B cell (primary cell): ENCODE results near the gene ETAA1. TPM values are rescaled to one million over a fixed set of nuclear protein-coding genes. Genes with fewer than 3 reads are reported as not detected.

Experiments
- ATAC-seq: fragments of 200-7000 bp; cut with Tn5 transposase; one replicate; pipeline ENCODE4 v1.10.0; 2021; ENCODE audit warnings: low read depth, mild to moderate bottlenecking, moderate number of reproducible peaks, moderate library complexity
- CTCF ChIA-PET: fragments of 350-600 bp; sonication (Branson Sonifier 250); formaldehyde crosslinking; loops from one replicate; lab custom pipeline; 2021; ENCODE audit warnings: antibody characterized with exemption, inconsistent platforms; lab: Charles Lee
- POLR2A ChIA-PET: fragments of 350-600 bp; sonication (Branson Sonifier 250); formaldehyde crosslinking; loops from one replicate; lab custom pipeline; 2021; ENCODE audit warnings: antibody characterized with exemption; lab: Charles Lee
- DNase-seq: peaks from one replicate; pipeline ENCODE4 v3.0.0; 2013
- H2AFZ ChIP-seq: 2 replicates; pipeline ENCODE4 v1.6.1; 2012; ENCODE audit warnings: mild to moderate bottlenecking, low read depth, low read length; ENCODE audit not compliant: insufficient read depth, poor library complexity, severe bottlenecking
- H3K27ac ChIP-seq, 2 donors: 1 replicate in 1 of 2; 2 replicates in 1 of 2; pipeline ENCODE4 v1.5.1; 2012 to 2013; ENCODE audit warnings: low read length in 2 of 2, mild to moderate bottlenecking in 2 of 2, moderate library complexity in 1 of 2
- H3K27me3 ChIP-seq, 4 experiments: fragments of 200-600 bp in 1 of 4; sonication (generic) in 1 of 4; replicated peaks in 1 of 4; 1 replicate in 2 of 4; 2 replicates in 2 of 4; pipeline versions ENCODE4 v1.6.1 to v1.7.0; 2013 to 2016; ENCODE audit warnings: low read length in 3 of 4, mild to moderate bottlenecking in 2 of 4, mixed read lengths in 1 of 4, moderate library complexity in 1 of 4; ENCODE audit not compliant: insufficient read depth in 4 of 4, control insufficient read depth in 3 of 4; ENCODE audit errors: control extremely low read depth in 1 of 4
- H3K36me3 ChIP-seq, 2 experiments: replicated peaks in 1 of 2; 1 replicate in 1 of 2; 2 replicates in 1 of 2; pipeline versions ENCODE4 v1.6.1 to v1.7.1; 2013; ENCODE audit warnings: low read length in 1 of 2; ENCODE audit not compliant: insufficient read depth in 2 of 2, control insufficient read depth in 1 of 2; ENCODE audit errors: control extremely low read depth in 1 of 2, extremely low read depth in 1 of 2
- H3K4me1 ChIP-seq, 2 donors: fragments of 200-600 bp in 1 of 2; sonication (generic) in 1 of 2; 1 replicate in 1 of 2; 2 replicates in 1 of 2; pipeline versions ENCODE4 v1.5.1 to v1.6.1; 2013 to 2017; ENCODE audit warnings: low read length in 2 of 2; ENCODE audit not compliant: control insufficient read depth in 2 of 2, insufficient read depth in 2 of 2
- H3K4me2 ChIP-seq: replicated peaks from 2 replicates; pipeline ENCODE3; 2012; ENCODE audit warnings: mild to moderate bottlenecking, low read depth, low read length; ENCODE audit not compliant: poor library complexity, severe bottlenecking
- H3K4me3 ChIP-seq, 5 experiments: fragments of 200-600 bp in 1 of 5; sonication (generic) in 1 of 5; 1 replicate in 3 of 5; 2 replicates in 2 of 5; pipeline versions ENCODE4 v1.5.1 to v1.7.0; 2011 to 2016; ENCODE audit warnings: low read length in 4 of 5, mild to moderate bottlenecking in 4 of 5, low read depth in 2 of 5, control low read depth in 1 of 5, moderate library complexity in 1 of 5; ENCODE audit not compliant: insufficient read depth in 1 of 5; ENCODE audit errors: control extremely low read depth in 1 of 5, extremely low read depth in 1 of 5
- H3K79me2 ChIP-seq: fragments of 200-600 bp; sonication (generic); one replicate; pipeline ENCODE4 v1.6.0; 2016; ENCODE audit warnings: low read length; ENCODE audit not compliant: control insufficient read depth, insufficient read depth
- H3K9ac ChIP-seq: fragments of 200-600 bp; sonication (generic); 2 replicates; pipeline ENCODE4 v1.6.1; 2017; ENCODE audit warnings: mild to moderate bottlenecking, low read length, moderate library complexity
- H3K9me3 ChIP-seq, 3 donors: one replicate each; pipeline versions ENCODE4 v1.6.1 to v1.7.1; 2013; ENCODE audit warnings: low read length in 2 of 3; ENCODE audit not compliant: control insufficient read depth in 2 of 3, insufficient read depth in 1 of 3; ENCODE audit errors: control extremely low read depth in 1 of 3
- H4K20me1 ChIP-seq: 2 replicates; pipeline ENCODE4 v1.6.0; 2012; ENCODE audit warnings: mild to moderate bottlenecking, low read length; ENCODE audit not compliant: insufficient read depth, control insufficient read depth, poor library complexity, severe bottlenecking
- H3K27ac Mint-ChIP-seq: one replicate; pipeline ENCODE4 v1.8.0; 2021; ENCODE audit warnings: mixed read lengths
- H3K27me3 Mint-ChIP-seq: one replicate; pipeline ENCODE4 v1.8.0; 2021; ENCODE audit warnings: mixed read lengths
- H3K4me1 Mint-ChIP-seq: one replicate; pipeline ENCODE4 v1.8.0; 2021; ENCODE audit warnings: mixed read lengths
- H3K4me3 Mint-ChIP-seq: one replicate; pipeline ENCODE4 v1.8.0; 2021; ENCODE audit warnings: mixed read lengths
- H3K9me3 Mint-ChIP-seq: one replicate; pipeline ENCODE4 v1.8.0; 2022; ENCODE audit warnings: mixed read lengths; ENCODE audit not compliant: insufficient read depth
- CTCF ChIP-seq: fragments of 200-600 bp; IDR thresholded peaks from one replicate; pipeline ENCODE4 v1.8.0; 2022; ENCODE audit warnings: antibody characterized with exemption, mild to moderate bottlenecking
- EZH2 ChIP-seq: IDR thresholded peaks from 2 replicates; pipeline ENCODE4 v1.6.1; 2012; ENCODE audit warnings: borderline replicate concordance, low read depth, mild to moderate bottlenecking, moderate library complexity, low read length; ENCODE audit not compliant: insufficient read depth, poor library complexity, severe bottlenecking
- WGBS: methylation state at CpG from one replicate; pipeline ENCODE4 v1.1.5; 2013; ENCODE audit warnings: missing lambda C conversion rate; ENCODE audit not compliant: insufficient coverage; 5-methylcytosine and 5-hydroxymethylcytosine counted together
- intact Hi-C: fragments of 100-400 bp; cut with micrococcal nuclease; formaldehyde crosslinking; loops from one replicate; pipeline ENCODE4 v1.10.0; 2022
- polyA plus RNA-seq: library from polyadenylated mRNA; depleted of rRNA; stranded (reverse); fragments of >200 nt; gene quantifications from 2 replicates; pipeline ENCODE4 v1.2.3, GENCODE V29; 2012
- total RNA-seq, 2 donors: library from RNA; stranded (reverse); fragments of 120-200 nt in 1 of 2; gene quantifications; 1 replicate in 1 of 2; 2 replicates in 1 of 2; pipeline versions ENCODE4 v1.2.3 to v1.2.4, GENCODE V29; 2013 to 2022

Gene ETAA1
- total and polyA plus RNA-seq, 2 donors (not counting 1 experiment from before 2014, with no cell fraction given) = 6.2 to 15.3 TPM

GRCh38 chr2:67438337-67438736 is 41.2 kb downstream of the ETAA1 start:
- intact Hi-C loops = no loop called here
- H3K27ac Mint-ChIP-seq = no peak overlapping the region

More at GRCh38 chr2:67438337-67438736, 41.2 kb downstream of the ETAA1 start:
- Histone ChIP-seq H3K27me3 (peaks cover 0 to 6% (median 3%) of the 10 kb centered on the region in 4 experiments), H3K4me3 (no peak overlapping the region), H2AFZ (no peak overlapping the region), H3K79me2 (no peaks in the 10 kb centered on the region), H3K27ac (no peak overlapping the region), H3K4me2 (no peak overlapping the region), H3K4me1 (no peaks in the 10 kb centered on the region), H3K9me3 (peaks cover 0 to 2% (median 1%) of the 10 kb centered on the region in 3 donors), H4K20me1 (no peaks in the 10 kb centered on the region), H3K9ac (no peak overlapping the region), H3K36me3 (no peaks in the 10 kb centered on the region)
- ATAC-seq (no peak), DNase-seq (no peak)
- no peaks in the 10 kb centered on the region for H3K9me3 Mint-ChIP-seq
- no peaks in the 10 kb centered on the region for H3K4me1 Mint-ChIP-seq
- H3K27me3 Mint-ChIP-seq = peaks cover 5% of the 10 kb centered on the region
- CTCF ChIA-PET = no interaction called here
- no peak overlapping the region for H3K4me3 Mint-ChIP-seq
- TF ChIP-seq EZH2 (no peak), CTCF (no peak)
- WGBS = no CpG with 5 or more reads among the region's 2 CpGs
- POLR2A ChIA-PET = no interaction called here
